Measurements from ENCODE around the gene AKAP8.
"Not testable (repeated sequence)": the region's sequence is repeated elsewhere in the genome, so short reads cannot be mapped to it uniquely, and the experiment has no call there.

AKAP8 gene

GRCh38 chr19:15379083-15379998 lies at the start of gene AKAP8:
Gene AKAP8, minus strand, starts transcription at chr19:15379787. Its CDS starts 56 bp downstream, at chr19:15379731.
- FAIRE-seq (peak; percentile 97), DNase-seq (ENCODE audit: insufficient read length, low spot score) (peak; percentile 100)

GRCh38 chr19:15427991-15428471 lies 48.4 kb upstream of the AKAP8 start:
- DNase-seq (ENCODE audit: insufficient read length, low spot score), result no peak
- no peak for FAIRE-seq

GRCh38 chr19:15427350-15427700 lies 47.7 kb upstream of the AKAP8 start:
- DNase-seq (ENCODE audit: insufficient read length, low spot score), result no peak
- FAIRE-seq, result no peak

- DNase-seq (ENCODE audit: insufficient read length, low spot score), result no peak
These were observed 47.1 kb upstream of the AKAP8 start for GRCh38 chr19:15426485-15427349.

GRCh38 chr19:15425321-15425950 lies 45.8 kb upstream of the AKAP8 start:
- DNase-seq (ENCODE audit: insufficient read length, low spot score) (no peak), FAIRE-seq (no peak)

More at GRCh38 chr19:15426485-15427349, 47.1 kb upstream of the AKAP8 start:
- no peak for FAIRE-seq

GRCh38 chr19:15424692-15425272 lies 45.2 kb upstream of the AKAP8 start:
- no peak for FAIRE-seq
- no peak for DNase-seq (ENCODE audit: insufficient read length, low spot score)

GRCh38 chr19:15424121-15424520 lies 44.5 kb upstream of the AKAP8 start:
- DNase-seq (ENCODE audit: insufficient read length, low spot score) (no peak), FAIRE-seq (no peak)

- no peak for DNase-seq (ENCODE audit: insufficient read length, low spot score)
- FAIRE-seq, result no peak
These were observed 43.5 kb upstream of the AKAP8 start for GRCh38 chr19:15423130-15423529.

- no peak for DNase-seq (ENCODE audit: insufficient read length, low spot score)
- no peak for FAIRE-seq
These were observed 42.9 kb upstream of the AKAP8 start for GRCh38 chr19:15422296-15423075.

GRCh38 chr19:15421721-15422260 lies 42.2 kb upstream of the AKAP8 start:
- DNase-seq (ENCODE audit: insufficient read length, low spot score) (no peak), FAIRE-seq (no peak)

GRCh38 chr19:15421136-15421695 lies 41.6 kb upstream of the AKAP8 start:
- no peak for DNase-seq (ENCODE audit: insufficient read length, low spot score)
- no peak for FAIRE-seq

GRCh38 chr19:15419413-15420025 lies 39.9 kb upstream of the AKAP8 start:
- no peak for DNase-seq (ENCODE audit: insufficient read length, low spot score)
- no peak for FAIRE-seq

- DNase-seq (ENCODE audit: insufficient read length, low spot score), result peak; percentile 100
- peak; percentile 85 for FAIRE-seq
These were observed 39.2 kb upstream of the AKAP8 start, which contains the start of gene AKAP8L for GRCh38 chr19:15418579-15419412. Gene AKAP8L, minus strand, starts transcription at chr19:15418988. Its CDS starts 65 bp downstream, at chr19:15418923.

- DNase-seq (ENCODE audit: insufficient read length, low spot score), result no peak
- no peak for FAIRE-seq
These were observed 38.6 kb upstream of the AKAP8 start for GRCh38 chr19:15418231-15418578.

GRCh38 chr19:15417699-15418098 lies 38.1 kb upstream of the AKAP8 start:
- DNase-seq (ENCODE audit: insufficient read length, low spot score), result no peak
- FAIRE-seq, result no peak

- FAIRE-seq (no peak), DNase-seq (ENCODE audit: insufficient read length, low spot score) (no peak)
These were observed 33.2 kb upstream of the AKAP8 start for GRCh38 chr19:15412832-15413231.

GRCh38 chr19:15411351-15411750 lies 31.8 kb upstream of the AKAP8 start:
- DNase-seq (ENCODE audit: insufficient read length, low spot score); FAIRE-seq: not testable (repeated sequence)

GRCh38 chr19:15404780-15405211 lies 25.2 kb upstream of the AKAP8 start:
- DNase-seq (ENCODE audit: insufficient read length, low spot score), result no peak
- no peak for FAIRE-seq
